Esophagus squamous epithelium (tissue), 5 donors: ENCODE measurements around the gene TICRR. TPM values are rescaled to one million over a fixed set of nuclear protein-coding genes. Genes with fewer than 3 reads are reported as not detected.
A peak's percentile ranks its signal among the peaks of the same experiment; 100 is the strongest.

ENCODE experiments used
- DNase-seq: peaks from one replicate; lab custom pipeline; 2025; lab: John Stamatoyannopoulos, UW
- H3K27ac ChIP-seq, 4 donors: fragments of 200-600 bp; sonication (generic); one replicate each; pipeline ENCODE4 v1.5.1; 2016 to 2019; ENCODE audit warnings: mild to moderate bottlenecking in 1 of 4
- H3K27me3 ChIP-seq, 4 donors: fragments of 200-600 bp; sonication (generic); 1 replicate in 3 of 4; 2 replicates in 1 of 4; pipeline versions ENCODE4 v1.5.1 to v1.6.0; 2017 to 2021; ENCODE audit warnings: antibody characterized with exemption in 1 of 4
- H3K36me3 ChIP-seq, 3 donors: fragments of 200-600 bp; sonication (generic); one replicate each; pipeline ENCODE4 v1.5.1; 2016 to 2019
- H3K4me1 ChIP-seq, 3 donors: fragments of 200-600 bp; sonication (generic); one replicate each; pipeline ENCODE4 v1.5.1; 2017 to 2019
- H3K4me3 ChIP-seq, 4 donors: fragments of 200-600 bp; sonication (generic); 1 replicate in 3 of 4; 2 replicates in 1 of 4; pipeline ENCODE4 v1.5.1; 2016 to 2019; ENCODE audit warnings: mild to moderate bottlenecking in 2 of 4, moderate library complexity in 1 of 4
- H3K9me3 ChIP-seq, 3 donors: fragments of 200-600 bp; sonication (generic); one replicate each; pipeline ENCODE4 v1.5.1; 2016 to 2019
- POLR2A ChIP-seq, 4 donors: fragments of 450-650 bp; IDR thresholded peaks; one replicate each; pipeline ENCODE4 v1.6.1; 2017; ENCODE audit warnings: antibody characterized with exemption in 4 of 4, mild to moderate bottlenecking in 4 of 4, moderate library complexity in 3 of 4
- WGBS, 2 donors: methylation state at CpG; one replicate each; pipeline ENCODE4 v1.1.5; 2018; 5-methylcytosine and 5-hydroxymethylcytosine counted together
- intact Hi-C: fragments of 100-400 bp; cut with DNase I; formaldehyde crosslinking; loops from one replicate; pipeline ENCODE4 v1.15.0; 2022
- total RNA-seq, 4 donors: library from RNA; depleted of rRNA; stranded (reverse); fragments of >200 nt; gene quantifications; one replicate each; pipeline ENCODE4 v1.1.0, GENCODE V29; 2016
- TF ChIP-seq, protein P1 (sequence below), 6 experiments: fragments of 450-650 bp in 4 of 6; fragments of 200-600 bp in 2 of 6; sonication (generic) in 2 of 6; IDR thresholded peaks; one replicate each; pipeline ENCODE4 v1.5.1; 2016 to 2019; ENCODE audit warnings: antibody characterized with exemption in 6 of 6, mild to moderate bottlenecking in 4 of 6, moderate library complexity in 4 of 6
- donor health status: DM: yes; HTN: yes; CAD: no.

The TICRR gene
- total RNA-seq, 4 donors from 2014 or later: 8.4 to 33.7 (median 10.1) TPM

DNA sequence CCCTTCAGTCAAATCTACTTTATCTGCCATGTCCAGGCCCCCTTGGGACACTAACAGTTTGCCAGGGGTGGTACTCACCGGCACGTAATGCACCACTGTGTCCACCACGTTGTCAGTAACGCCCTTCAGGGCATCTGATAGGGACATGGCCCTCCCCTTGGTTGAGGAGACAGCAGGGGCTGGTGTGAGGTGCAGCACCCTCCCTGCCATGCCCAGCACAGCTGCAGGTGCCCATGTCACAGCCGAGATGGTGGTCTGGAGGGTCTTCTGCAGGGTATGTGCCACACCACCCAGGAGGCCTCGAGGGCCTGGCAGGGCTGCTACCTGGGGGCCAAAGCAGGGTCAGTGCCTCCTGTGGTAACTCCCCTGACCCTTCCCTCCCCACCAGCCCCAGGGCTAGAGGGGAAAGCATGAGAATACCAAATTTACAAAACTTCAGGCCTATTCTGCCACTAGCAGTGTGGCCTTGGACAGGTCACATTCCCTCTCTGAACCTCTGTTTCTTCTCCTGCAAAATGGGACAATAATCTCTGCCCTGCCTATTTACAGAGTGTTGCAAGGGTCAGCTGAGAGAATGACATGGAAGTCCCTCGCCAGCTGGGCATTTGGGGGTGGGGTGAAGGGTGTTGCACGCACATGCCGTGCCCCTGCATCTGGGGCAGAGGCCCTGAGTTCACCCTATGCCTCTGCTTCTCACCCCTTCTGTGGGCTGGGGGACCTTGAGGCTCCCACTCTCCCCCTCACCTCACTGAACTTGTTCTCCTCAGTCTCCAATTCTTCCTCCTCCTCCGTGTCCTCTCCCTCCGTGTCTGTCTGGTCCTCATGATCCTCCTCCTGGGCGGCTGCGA lies 91.8 kb downstream of the TICRR start:
- H3K4me3 ChIP-seq: no peak overlapping the region
- TF ChIP-seq POLR2A (IDR thresholded peaks at IDR 0.05): no peak
- TF ChIP-seq, protein P1, sequence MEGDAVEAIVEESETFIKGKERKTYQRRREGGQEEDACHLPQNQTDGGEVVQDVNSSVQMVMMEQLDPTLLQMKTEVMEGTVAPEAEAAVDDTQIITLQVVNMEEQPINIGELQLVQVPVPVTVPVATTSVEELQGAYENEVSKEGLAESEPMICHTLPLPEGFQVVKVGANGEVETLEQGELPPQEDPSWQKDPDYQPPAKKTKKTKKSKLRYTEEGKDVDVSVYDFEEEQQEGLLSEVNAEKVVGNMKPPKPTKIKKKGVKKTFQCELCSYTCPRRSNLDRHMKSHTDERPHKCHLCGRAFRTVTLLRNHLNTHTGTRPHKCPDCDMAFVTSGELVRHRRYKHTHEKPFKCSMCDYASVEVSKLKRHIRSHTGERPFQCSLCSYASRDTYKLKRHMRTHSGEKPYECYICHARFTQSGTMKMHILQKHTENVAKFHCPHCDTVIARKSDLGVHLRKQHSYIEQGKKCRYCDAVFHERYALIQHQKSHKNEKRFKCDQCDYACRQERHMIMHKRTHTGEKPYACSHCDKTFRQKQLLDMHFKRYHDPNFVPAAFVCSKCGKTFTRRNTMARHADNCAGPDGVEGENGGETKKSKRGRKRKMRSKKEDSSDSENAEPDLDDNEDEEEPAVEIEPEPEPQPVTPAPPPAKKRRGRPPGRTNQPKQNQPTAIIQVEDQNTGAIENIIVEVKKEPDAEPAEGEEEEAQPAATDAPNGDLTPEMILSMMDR (IDR thresholded peaks at IDR 0.05): no peak
- H3K27me3 ChIP-seq: peaks cover 0 to 9% (median 0%) of the 10 kb centered on the region in 4 donors
- peak overlapping the region in 1 of 4 donors; percentile 94 for H3K27ac ChIP-seq
- intact Hi-C loops: no loop called here
- H3K4me1 ChIP-seq: peaks cover 11 to 34% (median 11%) of the 10 kb centered on the region in 3 donors
- DNase-seq: no peak
- no peaks in the 10 kb centered on the region for H3K36me3 ChIP-seq
- H3K9me3 ChIP-seq: no peaks in the 10 kb centered on the region
- 77 to 90% methylated on average over 5 to 7 of the region's 13 CpGs for WGBS, 2 donors

DNA sequence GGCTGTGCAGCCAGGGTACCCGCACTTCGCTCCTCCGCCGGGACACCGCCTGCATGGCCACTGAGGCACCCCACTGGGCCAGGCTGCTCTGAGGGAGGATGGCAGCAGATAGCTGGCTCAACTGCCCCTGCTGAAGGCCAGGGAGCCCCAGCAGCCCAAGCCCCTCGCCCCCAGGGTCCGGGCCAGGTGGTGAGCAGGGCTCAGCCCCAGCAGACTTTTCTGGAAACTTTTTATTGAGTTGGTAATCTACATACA lies 92.4 kb downstream of the TICRR start:
- no peak for DNase-seq
- Histone ChIP-seq H3K9me3 (no peaks in the 10 kb centered on the region), H3K27me3 (peaks cover 0 to 9% (median 0%) of the 10 kb centered on the region in 4 donors), H3K27ac (no peak overlapping the region), H3K36me3 (no peaks in the 10 kb centered on the region), H3K4me3 (no peak overlapping the region), H3K4me1 (peaks cover 9 to 32% (median 10%) of the 10 kb centered on the region in 3 donors)
- intact Hi-C loops: no loop called here
- TF ChIP-seq, protein P1 (IDR thresholded peaks at IDR 0.05): no peak
- TF ChIP-seq POLR2A (IDR thresholded peaks at IDR 0.05): no peak
- WGBS, 2 donors: 89 to 93% methylated on average over 5 to 6 of the region's 7 CpGs

- DNase-seq: no peak
- no peaks in the 10 kb centered on the region for H3K9me3 ChIP-seq
- H3K4me1 ChIP-seq: peaks cover 4 to 28% (median 8%) of the 10 kb centered on the region in 3 donors
- H3K36me3 ChIP-seq: no peaks in the 10 kb centered on the region
- no peak overlapping the region for H3K27ac ChIP-seq
- intact Hi-C loops: no loop called here
- H3K4me3 ChIP-seq: no peak overlapping the region
- no peak for TF ChIP-seq POLR2A (IDR thresholded peaks at IDR 0.05)
- TF ChIP-seq, protein P1 (IDR thresholded peaks at IDR 0.05): no peak
- peaks cover 0 to 9% (median 0%) of the 10 kb centered on the region in 4 donors for H3K27me3 ChIP-seq
- WGBS, 2 donors: 86 to 98% methylated on average over 3 of the region's 3 CpGs
These were observed 92.9 kb downstream of the TICRR start for GRCh38 chr15:89668171-89668570.

DNA sequence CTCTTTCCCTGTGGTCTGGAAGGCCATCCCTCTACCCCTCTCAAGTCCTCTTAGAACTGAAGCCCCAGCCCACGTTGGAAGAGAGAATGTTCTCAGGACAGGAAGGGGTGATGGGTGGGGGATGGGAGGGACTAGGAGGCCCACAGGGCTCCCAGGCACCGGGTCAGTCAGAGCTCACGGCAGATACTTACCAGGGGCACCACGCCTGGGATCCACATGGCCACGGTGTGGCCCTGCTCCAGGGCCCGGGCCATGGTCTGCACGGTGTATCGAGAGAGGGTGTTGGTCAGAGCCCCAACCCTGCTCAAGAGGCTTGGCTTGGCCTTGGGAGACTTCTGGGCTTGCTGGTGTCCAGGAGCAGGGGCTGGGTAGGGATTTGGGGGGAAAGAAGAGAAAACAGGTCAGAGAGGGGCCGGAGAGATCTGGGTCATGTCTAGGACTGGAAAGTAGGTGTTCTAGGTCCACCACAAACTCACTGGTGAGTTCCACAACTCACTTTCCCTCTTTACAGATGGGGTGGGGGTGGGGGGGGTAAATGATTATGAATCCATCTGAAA lies 94.1 kb downstream of the TICRR start:
- no peak overlapping the region for H3K4me3 ChIP-seq
- peaks cover 4 to 23% (median 8%) of the 10 kb centered on the region in 3 donors for H3K4me1 ChIP-seq
- peaks cover 0 to 9% (median 0%) of the 10 kb centered on the region in 4 donors for H3K27me3 ChIP-seq
- WGBS, 2 donors: 77 to 90% methylated on average over 6 to 8 of the region's 9 CpGs
- DNase-seq: no peak
- TF ChIP-seq POLR2A (IDR thresholded peaks at IDR 0.05): no peak
- TF ChIP-seq, protein P1 (IDR thresholded peaks at IDR 0.05): no peak
- H3K36me3 ChIP-seq: no peaks in the 10 kb centered on the region
- no peak overlapping the region for H3K27ac ChIP-seq
- H3K9me3 ChIP-seq: no peaks in the 10 kb centered on the region
- intact Hi-C loops: no loop called here

- DNase-seq: no peak
- H3K36me3 ChIP-seq: no peaks in the 10 kb centered on the region
- intact Hi-C loops: no loop called here
- 93 to 100% methylated on average over 3 to 5 of the region's 15 CpGs for WGBS, 2 donors
- H3K4me3 ChIP-seq: no peak overlapping the region
- no peaks in the 10 kb centered on the region for H3K9me3 ChIP-seq
- TF ChIP-seq, protein P1 (IDR thresholded peaks at IDR 0.05): no peak
- no peak for TF ChIP-seq POLR2A (IDR thresholded peaks at IDR 0.05)
- H3K4me1 ChIP-seq: peaks cover 4 to 18% (median 7%) of the 10 kb centered on the region in 3 donors
- peaks cover 0 to 9% (median 0%) of the 10 kb centered on the region in 4 donors for H3K27me3 ChIP-seq
- no peak overlapping the region for H3K27ac ChIP-seq
These were observed 94.7 kb downstream of the TICRR start for GRCh38 chr15:89669941-89670340.
